Muscle layer of duodenum (tissue), 2 donors: Measurements from ENCODE around the gene ABCD1.
"Not testable (repeated sequence)": the region's sequence is repeated elsewhere in the genome, so short reads cannot be mapped to it uniquely, and the experiment has no call there.

Experiments used
- H3K27ac ChIP-seq: one replicate; pipeline ENCODE4 v1.7.0; 2013; ENCODE audit warnings: mild to moderate bottlenecking, low read length
- H3K27me3 ChIP-seq: one replicate; pipeline ENCODE4 v1.7.0; 2013; ENCODE audit warnings: low read depth, mild to moderate bottlenecking, control low read depth, low read length
- H3K36me3 ChIP-seq, 2 donors: one replicate each; pipeline ENCODE4 v1.7.0; 2013; ENCODE audit warnings: low read length in 2 of 2, control low read depth in 1 of 2, mild to moderate bottlenecking in 1 of 2; ENCODE audit not compliant: insufficient read depth in 2 of 2, control insufficient read depth in 1 of 2
- H3K4me1 ChIP-seq, 2 donors: one replicate each; pipeline ENCODE4 v1.7.0; 2013; ENCODE audit warnings: low read length in 2 of 2, mild to moderate bottlenecking in 2 of 2, control low read depth in 1 of 2, moderate library complexity in 1 of 2; ENCODE audit not compliant: insufficient read depth in 2 of 2, control insufficient read depth in 1 of 2
- H3K4me3 ChIP-seq, 2 donors: one replicate each; pipeline ENCODE4 v1.7.0; 2013; ENCODE audit warnings: low read length in 2 of 2, low read depth in 1 of 2, mild to moderate bottlenecking in 1 of 2
- H3K9me3 ChIP-seq, 2 donors: one replicate each; pipeline ENCODE4 v1.7.0; 2013; ENCODE audit warnings: low read length in 2 of 2, control low read depth in 1 of 2, mild to moderate bottlenecking in 1 of 2; ENCODE audit not compliant: control insufficient read depth in 1 of 2
- donor health status: healthy.

The ABCD1 gene

DNA sequence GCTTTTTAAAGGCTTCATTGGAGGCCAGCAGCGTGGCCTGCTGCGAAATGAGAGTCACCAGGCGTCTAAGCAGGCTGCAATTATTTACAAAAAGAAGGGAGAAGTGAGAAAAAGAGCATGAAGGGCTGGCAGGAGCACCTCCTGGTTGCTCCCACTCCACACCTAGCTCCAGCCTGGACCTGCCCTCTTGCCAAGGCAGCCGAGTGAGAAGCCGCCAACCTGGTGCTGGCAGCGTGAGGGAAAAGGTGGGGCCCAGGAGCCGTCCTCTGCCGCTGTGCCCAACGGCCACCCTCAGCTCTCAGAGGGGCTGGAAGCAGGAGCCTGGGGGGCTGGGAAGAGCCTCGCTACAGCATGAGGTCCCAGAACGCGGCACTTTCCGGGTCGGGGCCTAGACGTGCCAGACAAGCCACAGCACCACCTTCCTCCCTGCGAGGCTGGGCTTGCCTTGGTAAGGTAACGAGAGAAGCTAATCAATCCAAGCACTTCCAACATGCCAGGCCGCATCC is 20.6 kb upstream of the ABCD1 start:
- H3K9me3 ChIP-seq, result no peaks in the 10 kb centered on the region
- no peak overlapping the region for H3K27ac ChIP-seq
- peaks cover 0 to 8% of the 10 kb centered on the region in 2 donors for H3K36me3 ChIP-seq
- H3K27me3 ChIP-seq, result no peaks in the 10 kb centered on the region
- H3K4me1 ChIP-seq, result peaks cover 0 to 18% of the 10 kb centered on the region in 2 donors
- no peak overlapping the region for H3K4me3 ChIP-seq

DNA sequence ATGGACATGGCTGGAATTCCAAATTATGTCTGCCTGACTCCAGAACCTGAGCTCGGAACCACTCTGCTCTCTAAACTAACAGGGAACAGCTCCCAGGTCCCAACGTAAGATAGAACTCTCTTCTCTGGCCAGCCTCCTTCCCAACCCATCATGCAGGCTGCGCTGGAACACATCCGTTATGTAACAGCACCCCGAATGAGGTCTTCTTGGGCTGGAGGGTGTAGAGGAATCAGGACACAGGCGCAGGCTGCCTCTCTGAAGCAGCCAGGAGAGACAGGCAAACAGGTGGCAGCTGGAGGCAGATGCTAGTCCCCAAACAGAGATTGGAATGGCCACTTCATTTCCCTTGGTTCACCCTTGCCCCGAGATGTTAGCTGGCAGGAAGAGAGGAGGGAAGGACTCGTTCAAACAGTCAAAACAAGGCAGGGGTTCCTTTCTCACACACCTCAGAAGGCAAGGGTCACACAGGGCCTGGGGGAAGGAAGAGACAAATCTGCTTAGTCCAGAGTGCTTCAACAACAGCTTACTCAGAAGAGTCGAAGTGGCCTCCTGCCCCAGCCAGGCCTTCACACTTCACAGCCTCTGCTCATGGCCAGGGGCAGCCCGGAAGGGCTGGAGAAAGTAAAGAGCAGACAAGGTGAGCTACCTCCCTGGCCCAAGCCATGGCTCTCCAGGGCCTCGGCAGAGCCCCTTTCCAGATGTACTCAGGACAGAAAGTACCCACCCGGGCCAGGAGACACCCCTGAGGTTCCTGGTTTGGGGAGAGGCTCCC is 19.8 kb upstream of the ABCD1 start:
- peaks cover 0 to 18% of the 10 kb centered on the region in 2 donors for H3K4me1 ChIP-seq
- H3K27ac ChIP-seq, result not testable (repeated sequence)

DNA sequence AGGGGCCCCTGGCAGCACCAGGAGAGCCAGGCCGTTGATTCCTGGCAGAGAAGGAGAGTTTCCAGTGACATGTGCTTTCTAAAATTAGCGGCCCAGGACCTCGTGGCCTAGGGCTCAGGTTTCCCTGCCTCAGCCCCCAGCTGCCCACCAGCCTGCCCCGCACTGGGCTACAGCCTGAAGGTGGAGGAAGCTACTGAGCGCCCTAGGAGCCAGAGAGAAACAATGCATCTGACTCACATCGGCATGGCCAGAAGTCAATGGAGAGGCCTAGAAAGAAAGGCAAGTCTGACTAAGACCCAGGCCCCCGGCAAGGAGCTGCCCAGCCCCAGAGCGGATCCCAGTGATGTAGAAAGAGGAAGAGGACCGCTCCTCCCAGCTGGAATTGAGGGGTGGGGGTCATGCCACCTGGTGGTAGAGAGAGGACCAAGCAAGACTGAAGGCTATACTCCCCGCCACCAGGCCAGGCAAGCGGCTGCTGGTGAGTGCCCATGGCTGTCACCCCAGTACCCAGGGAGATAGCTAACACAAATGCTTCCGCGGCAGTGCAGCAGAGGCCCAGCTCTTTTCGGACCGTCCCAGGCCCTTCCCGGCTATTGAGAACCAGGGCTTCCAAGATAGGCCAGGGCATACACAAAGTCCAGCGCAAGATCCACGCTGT is 19.1 kb upstream of the ABCD1 start:
- not testable (repeated sequence) for H3K9me3 ChIP-seq, H3K4me3 ChIP-seq, H3K27ac ChIP-seq, H3K27me3 ChIP-seq
- H3K4me1 ChIP-seq, result peaks cover 0 to 18% of the 10 kb centered on the region in 2 donors
- peaks cover 0 to 17% of the 10 kb centered on the region in 2 donors for H3K36me3 ChIP-seq

More for the DNA sequence above, 19.8 kb upstream of the ABCD1 start:
- H3K9me3 ChIP-seq, H3K4me3 ChIP-seq, H3K27me3 ChIP-seq: not testable (repeated sequence)
- H3K36me3 ChIP-seq, result peaks cover 0 to 10% of the 10 kb centered on the region in 2 donors

DNA sequence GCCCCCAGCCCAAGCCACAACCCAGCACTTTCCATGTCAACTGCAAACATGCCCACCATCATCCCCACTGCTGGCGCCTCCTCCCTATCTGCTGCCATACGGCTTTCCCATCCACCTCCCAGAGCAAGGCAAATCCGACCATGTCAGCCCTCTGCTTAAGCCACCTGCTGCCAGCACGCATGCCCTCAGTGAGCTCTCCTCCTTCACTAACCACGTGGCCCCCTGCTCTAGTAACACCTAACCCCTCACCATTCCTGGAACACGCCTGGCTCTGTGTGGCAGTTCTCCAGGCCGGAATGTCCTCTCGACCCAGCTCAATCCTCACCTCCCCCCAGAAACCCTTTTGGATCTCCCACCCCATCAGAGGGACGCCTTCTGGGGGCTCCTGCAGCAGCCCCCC is 17.9 kb upstream of the ABCD1 start:
- no peaks in the 10 kb centered on the region for H3K27me3 ChIP-seq
- H3K36me3 ChIP-seq, result peaks cover 0 to 9% of the 10 kb centered on the region in 2 donors
- H3K27ac ChIP-seq, result no peak overlapping the region
- H3K4me1 ChIP-seq, result peaks cover 0 to 18% of the 10 kb centered on the region in 2 donors
- H3K9me3 ChIP-seq, result no peaks in the 10 kb centered on the region
- H3K4me3 ChIP-seq, result no peak overlapping the region

DNA sequence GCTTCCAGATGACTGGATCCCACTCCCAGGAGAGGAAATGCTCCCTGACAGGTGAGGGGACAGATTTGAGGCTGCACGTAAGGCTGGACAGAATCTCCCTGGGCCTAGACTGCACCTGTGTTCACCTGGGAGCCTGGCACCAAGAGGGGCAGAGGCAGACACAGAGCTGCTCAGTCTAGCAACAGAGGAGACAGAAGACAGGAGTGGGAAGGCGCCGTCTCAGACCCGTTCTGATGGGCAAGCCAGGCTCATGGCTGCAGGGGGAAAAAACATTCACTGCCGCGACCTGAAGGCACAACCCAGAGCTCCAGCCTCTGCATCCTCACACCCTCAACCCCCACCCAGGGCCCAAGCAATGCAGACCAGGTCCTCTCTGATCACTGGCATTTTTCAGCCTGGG is 17.2 kb upstream of the ABCD1 start:
- Histone ChIP-seq H3K4me3 (no peak overlapping the region), H3K4me1 (peaks cover 0 to 18% of the 10 kb centered on the region in 2 donors), H3K9me3 (no peaks in the 10 kb centered on the region), H3K36me3 (peaks cover 0 to 9% of the 10 kb centered on the region in 2 donors), H3K27ac (no peak overlapping the region), H3K27me3 (no peaks in the 10 kb centered on the region)

DNA sequence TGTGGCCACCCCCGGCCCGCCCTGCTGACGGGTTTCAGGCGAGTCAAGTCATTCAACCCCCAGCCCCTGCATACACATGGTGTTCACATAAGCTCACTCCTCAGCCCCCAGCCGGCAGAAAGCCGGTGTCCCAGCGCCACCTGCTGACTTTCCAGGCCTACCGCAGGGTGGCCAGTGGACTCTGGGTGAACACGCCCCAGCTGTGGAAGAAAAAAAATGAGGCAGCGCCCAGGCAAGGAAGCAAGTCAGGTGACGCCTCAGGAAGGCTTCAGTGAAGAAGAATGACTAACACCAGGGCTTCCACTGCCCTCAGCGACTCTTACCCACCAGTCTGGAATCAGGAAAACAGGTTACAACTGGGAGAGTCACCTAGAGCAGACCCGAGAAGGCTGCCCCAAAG is 16.2 kb upstream of the ABCD1 start:
- H3K4me3 ChIP-seq, result no peak overlapping the region
- H3K27me3 ChIP-seq, result no peaks in the 10 kb centered on the region
- peaks cover 0 to 11% of the 10 kb centered on the region in 2 donors for H3K36me3 ChIP-seq
- H3K27ac ChIP-seq, result no peak overlapping the region
- H3K9me3 ChIP-seq, result no peaks in the 10 kb centered on the region
- peaks cover 0 to 13% of the 10 kb centered on the region in 2 donors for H3K4me1 ChIP-seq

DNA sequence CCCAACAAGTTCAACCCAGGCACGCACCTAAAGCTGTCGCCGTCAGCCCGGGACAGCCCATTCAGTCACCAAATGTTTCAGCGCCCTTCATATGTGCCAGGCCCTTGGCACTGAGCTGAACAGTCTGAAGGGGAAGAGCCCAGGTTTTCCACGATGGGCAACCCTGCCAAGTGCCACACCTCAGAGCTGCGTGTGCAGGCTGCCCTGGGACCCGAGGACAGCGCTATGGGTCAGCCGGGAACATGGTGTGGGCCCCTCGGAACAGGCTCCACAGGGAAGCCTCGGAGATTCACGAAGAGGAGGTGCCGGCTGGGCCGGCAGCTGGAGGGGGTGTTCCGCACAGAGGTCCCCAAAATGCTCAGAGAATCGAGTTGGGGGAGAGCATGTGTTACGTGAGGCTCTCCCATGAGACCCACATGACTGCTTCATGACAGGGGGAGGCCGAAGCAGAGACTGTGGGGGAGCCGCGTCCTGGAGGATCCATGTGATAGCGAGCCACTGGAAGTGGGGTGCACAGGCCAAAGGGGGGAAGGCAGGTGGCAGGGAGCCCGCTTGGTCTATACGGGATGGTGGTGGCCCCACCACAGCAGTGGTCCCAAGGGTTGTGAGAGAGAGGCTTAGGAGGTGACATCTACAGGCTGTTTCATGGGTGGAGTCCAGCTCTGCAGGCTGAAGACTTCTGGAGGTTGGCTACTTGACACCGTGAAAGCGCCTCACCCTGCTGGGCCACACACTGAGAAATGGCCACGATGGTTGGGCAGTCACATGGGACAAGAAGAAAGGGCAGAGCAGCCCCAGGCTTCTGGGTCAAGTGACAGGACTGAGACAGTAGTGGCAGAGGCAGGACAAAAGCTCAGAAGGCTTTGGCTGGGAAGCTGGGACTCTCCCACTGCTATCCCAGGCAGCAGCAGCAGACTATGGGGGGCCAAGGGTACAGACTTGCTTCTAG is 14.7 kb upstream of the ABCD1 start:
- Histone ChIP-seq H3K36me3 (peaks cover 9 to 20% of the 10 kb centered on the region in 2 donors), H3K9me3 (no peaks in the 10 kb centered on the region), H3K27me3 (no peaks in the 10 kb centered on the region), H3K4me1 (peaks cover 0 to 5% of the 10 kb centered on the region in 2 donors), H3K27ac (no peak overlapping the region), H3K4me3 (no peak overlapping the region)

DNA sequence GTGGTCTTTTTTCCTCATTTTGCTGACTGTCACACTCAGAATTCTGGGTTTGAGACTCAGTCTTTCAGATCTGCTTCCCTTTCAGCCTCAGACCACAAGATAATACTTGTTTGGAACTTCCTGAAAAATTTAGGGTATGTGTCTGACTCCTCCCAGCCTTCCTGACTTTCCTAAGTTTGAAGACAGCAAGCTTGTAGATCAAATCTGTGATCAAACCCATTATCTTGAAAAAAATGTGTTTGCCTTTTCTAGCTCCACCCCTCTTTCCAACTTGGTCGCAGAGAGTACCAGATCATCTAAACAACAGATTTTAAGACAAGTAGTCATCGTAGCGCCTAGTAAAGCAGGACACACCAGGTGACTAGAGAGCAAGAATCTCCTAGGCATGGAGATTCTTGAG is 10.4 kb upstream of the ABCD1 start:
- Histone ChIP-seq H3K36me3 (peaks cover 19 to 36% of the 10 kb centered on the region in 2 donors), H3K9me3 (no peaks in the 10 kb centered on the region), H3K27ac (no peak overlapping the region), H3K4me3 (no peak overlapping the region), H3K27me3 (no peaks in the 10 kb centered on the region), H3K4me1 (no peaks in the 10 kb centered on the region)

DNA sequence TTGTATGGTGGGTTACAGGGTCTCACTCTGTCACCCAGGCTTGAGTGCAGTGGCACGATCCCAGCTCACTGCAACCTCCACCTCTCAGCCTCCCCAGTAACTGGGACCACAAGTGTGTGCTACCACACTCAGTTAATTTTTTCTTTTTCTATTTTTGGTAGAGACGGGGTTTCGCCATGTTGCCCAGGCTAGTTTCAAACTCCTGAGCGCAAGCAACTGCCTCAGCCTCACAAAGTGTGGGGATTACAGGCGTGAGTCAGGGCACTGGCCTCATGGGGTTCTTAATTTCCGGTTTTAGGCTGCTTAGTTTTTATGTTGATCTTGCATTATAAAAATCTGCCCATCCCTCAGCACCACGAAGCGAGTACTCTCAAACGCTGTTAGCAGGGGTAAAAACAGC is 7.2 kb upstream of the ABCD1 start:
- Histone ChIP-seq H3K36me3 (peaks cover 30 to 42% of the 10 kb centered on the region in 2 donors), H3K27ac (no peak overlapping the region), H3K9me3 (no peaks in the 10 kb centered on the region), H3K4me1 (peaks cover 0 to 2% of the 10 kb centered on the region in 2 donors), H3K27me3 (no peaks in the 10 kb centered on the region), H3K4me3 (no peak overlapping the region)

DNA sequence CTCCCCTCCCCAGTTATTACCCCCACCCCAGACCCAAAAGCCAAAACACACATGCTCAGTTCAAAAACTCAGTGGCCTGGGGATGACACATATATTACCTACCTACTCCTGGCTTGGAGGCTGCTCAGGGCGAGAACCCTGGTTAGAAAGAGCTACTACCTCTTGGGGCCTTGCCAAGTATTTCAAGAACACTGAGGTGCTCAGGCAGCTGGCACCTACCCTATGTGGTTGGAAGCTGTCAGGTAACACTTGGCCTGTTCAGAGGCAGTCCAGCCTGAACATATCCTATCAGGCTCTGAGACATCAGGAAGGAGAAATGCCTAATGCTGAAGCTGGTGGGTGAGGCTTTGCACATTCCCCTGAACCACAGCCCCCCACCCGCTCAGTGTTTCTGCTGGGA is 5.4 kb upstream of the ABCD1 start:
- Histone ChIP-seq H3K4me3 (no peak overlapping the region), H3K27ac (no peak overlapping the region), H3K36me3 (peaks cover 28 to 38% of the 10 kb centered on the region in 2 donors), H3K4me1 (peaks cover 0 to 10% of the 10 kb centered on the region in 2 donors), H3K27me3 (no peaks in the 10 kb centered on the region), H3K9me3 (no peaks in the 10 kb centered on the region)

DNA sequence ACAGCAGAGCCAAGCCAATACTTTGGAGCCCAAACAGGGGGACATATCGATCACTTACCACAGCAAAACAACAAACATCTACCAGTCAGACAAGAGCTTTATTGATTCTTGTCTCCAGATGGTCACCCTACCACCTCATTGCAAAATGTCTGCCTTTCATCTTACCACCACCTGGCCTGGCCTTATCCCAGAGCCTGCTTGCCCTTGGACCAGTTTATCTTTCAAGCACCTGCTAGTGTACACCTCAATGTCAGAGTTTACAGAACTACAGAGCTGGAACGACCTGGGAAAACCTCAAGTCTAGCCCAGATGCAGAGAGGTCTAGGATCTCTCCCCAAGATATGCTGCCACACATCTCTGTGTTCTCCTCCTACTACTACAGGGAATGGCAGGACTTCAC is 5.0 kb upstream of the ABCD1 start:
- H3K27ac ChIP-seq, result no peak overlapping the region
- no peak overlapping the region for H3K4me3 ChIP-seq
- H3K9me3 ChIP-seq, result no peaks in the 10 kb centered on the region
- no peaks in the 10 kb centered on the region for H3K27me3 ChIP-seq
- H3K36me3 ChIP-seq, result peaks cover 23 to 33% of the 10 kb centered on the region in 2 donors
- peaks cover 0 to 10% of the 10 kb centered on the region in 2 donors for H3K4me1 ChIP-seq
